Adrenal gland (tissue), 5 donors: ENCODE measurements around the gene VSTM2L.

Source experiments
- POLR2A ChIP-seq, 2 donors: fragments of 450-650 bp; IDR thresholded peaks; one replicate each; pipeline ENCODE4 v1.6.1; 2017; ENCODE audit warnings: antibody characterized with exemption in 2 of 2, mild to moderate bottlenecking in 2 of 2, moderate library complexity in 1 of 2
- TF ChIP-seq, protein P1 (sequence below), 6 experiments: fragments of 450-650 bp in 4 of 6; fragments of 200-600 bp in 2 of 6; sonication (generic) in 1 of 6; IDR thresholded peaks; 1 replicate in 5 of 6; 2 replicates in 1 of 6; pipeline versions ENCODE4 v1.5.1 to v1.8.0; 2016 to 2021; ENCODE audit warnings: antibody characterized with exemption in 6 of 6, mild to moderate bottlenecking in 2 of 6, moderate library complexity in 1 of 6
- donor health status: DM: no; HTN: no; CAD: no.

DNA sequence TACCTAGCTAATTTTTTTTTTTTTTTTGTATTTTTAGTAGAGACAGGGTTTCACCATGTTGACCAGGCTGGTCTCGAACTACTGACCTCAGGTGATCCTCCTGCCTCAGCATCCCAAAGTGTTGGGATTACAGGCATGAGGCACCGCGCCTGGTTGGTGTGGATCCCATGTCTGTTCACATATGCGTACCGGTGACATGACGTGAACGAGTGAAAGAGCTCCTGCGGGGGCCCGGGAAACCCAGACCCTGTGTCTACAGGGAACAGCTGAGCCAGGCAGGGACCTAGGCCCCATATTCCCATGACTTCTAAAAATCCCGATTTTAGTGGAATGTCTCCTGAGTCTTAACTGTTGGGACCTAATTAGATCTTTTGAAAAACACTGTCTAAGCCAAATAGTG, 33.1 kb downstream of the VSTM2L start:
- TF ChIP-seq, protein P1, sequence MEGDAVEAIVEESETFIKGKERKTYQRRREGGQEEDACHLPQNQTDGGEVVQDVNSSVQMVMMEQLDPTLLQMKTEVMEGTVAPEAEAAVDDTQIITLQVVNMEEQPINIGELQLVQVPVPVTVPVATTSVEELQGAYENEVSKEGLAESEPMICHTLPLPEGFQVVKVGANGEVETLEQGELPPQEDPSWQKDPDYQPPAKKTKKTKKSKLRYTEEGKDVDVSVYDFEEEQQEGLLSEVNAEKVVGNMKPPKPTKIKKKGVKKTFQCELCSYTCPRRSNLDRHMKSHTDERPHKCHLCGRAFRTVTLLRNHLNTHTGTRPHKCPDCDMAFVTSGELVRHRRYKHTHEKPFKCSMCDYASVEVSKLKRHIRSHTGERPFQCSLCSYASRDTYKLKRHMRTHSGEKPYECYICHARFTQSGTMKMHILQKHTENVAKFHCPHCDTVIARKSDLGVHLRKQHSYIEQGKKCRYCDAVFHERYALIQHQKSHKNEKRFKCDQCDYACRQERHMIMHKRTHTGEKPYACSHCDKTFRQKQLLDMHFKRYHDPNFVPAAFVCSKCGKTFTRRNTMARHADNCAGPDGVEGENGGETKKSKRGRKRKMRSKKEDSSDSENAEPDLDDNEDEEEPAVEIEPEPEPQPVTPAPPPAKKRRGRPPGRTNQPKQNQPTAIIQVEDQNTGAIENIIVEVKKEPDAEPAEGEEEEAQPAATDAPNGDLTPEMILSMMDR (IDR thresholded peaks at IDR 0.05) = no peak
- no peak for TF ChIP-seq POLR2A (IDR thresholded peaks at IDR 0.05)
